Mucosa of gallbladder (tissue), 1 donor: ENCODE measurements around the gene ZSWIM3. TPM values are rescaled to one million over a fixed set of nuclear protein-coding genes. Genes with fewer than 3 reads are reported as not detected.

Experiments used
- DNase-seq: peaks from one replicate; pipeline ENCODE4 v3.0.0-alpha.2; 2020; ENCODE audit warnings: low spot score
- total RNA-seq: library from RNA; stranded (reverse); gene quantifications from one replicate; pipeline ENCODE4 v1.2.1, GENCODE V29; 2021
- donor health status: DM: no; HTN: no; CAD: no.

ZSWIM3 gene
- total RNA-seq, 1 donor from 2014 or later = 4.7 TPM

- no peak for DNase-seq
Measured at GRCh38 chr20:45909336-45909808, 52.0 kb downstream of the ZSWIM3 start.

- DNase-seq = no peak
Measured at GRCh38 chr20:45909817-45910669, 52.6 kb downstream of the ZSWIM3 start.

- DNase-seq = peak; percentile 98
Measured at GRCh38 chr20:45910670-45911485, 53.5 kb downstream of the ZSWIM3 start.

GRCh38 chr20:45911486-45912343 is 54.3 kb downstream of the ZSWIM3 start, which contains the start of gene PLTP:
TSS of gene PLTP (minus strand) at chr20:45912155. CDS start at chr20:45911452, 703 bp downstream.
- peak; percentile 60 for DNase-seq

GRCh38 chr20:45912344-45912682 is 54.9 kb downstream of the ZSWIM3 start:
- DNase-seq = no peak

- DNase-seq = no peak
Measured at GRCh38 chr20:45913116-45913515, 55.7 kb downstream of the ZSWIM3 start.

GRCh38 chr20:45917790-45918141 is 60.4 kb downstream of the ZSWIM3 start:
- DNase-seq = no peak

GRCh38 chr20:45918182-45918737 is 60.8 kb downstream of the ZSWIM3 start:
- no peak for DNase-seq

- DNase-seq = no peak
Measured at GRCh38 chr20:45918779-45919537, 61.5 kb downstream of the ZSWIM3 start.

GRCh38 chr20:45919542-45920399 is 62.4 kb downstream of the ZSWIM3 start:
- DNase-seq = peak; percentile 73

- no peak for DNase-seq
Measured at GRCh38 chr20:45920462-45921336, 63.3 kb downstream of the ZSWIM3 start.

- no peak for DNase-seq
Measured at GRCh38 chr20:45921337-45922189, 64.1 kb downstream of the ZSWIM3 start.

- DNase-seq = peak; percentile 50
Measured at GRCh38 chr20:45924391-45925261, 67.2 kb downstream of the ZSWIM3 start.

GRCh38 chr20:45925821-45926506 is 68.5 kb downstream of the ZSWIM3 start:
- DNase-seq = no peak

GRCh38 chr20:45926731-45927070 is 69.3 kb downstream of the ZSWIM3 start:
- DNase-seq = no peak
